ENCODE measurements around the gene CD55. TPM values are rescaled to one million over a fixed set of nuclear protein-coding genes. Genes with fewer than 3 reads are reported as not detected.
A peak's percentile ranks its signal among the peaks of the same experiment; 100 is the strongest.

The CD55 gene
- total and polyA plus RNA-seq, 2 of the 13 experiments (the other 11 are each of a cell fraction or from before 2014, with no cell fraction given): 6.0 to 56.0 TPM

GRCh38 chr1:207321790-207322645, 540 bp downstream of the CD55 start:
- CTCF ChIA-PET (ENCODE audit: low intra/inter-chr PET ratio, low total read pairs): interaction anchor here (1.0 kb wide), 1 partner anchor 238 kb away, joined by 3 read pairs; no protein-coding TSS in a partner anchor
- peak overlapping the region; percentile 55 for H3K27ac ChIP-seq (ENCODE audit: extremely low read length, insufficient read depth, low read length)
- H3K79me2 ChIP-seq (ENCODE audit: insufficient read depth, low read length): no peaks in the 10 kb centered on the region
- peaks cover 0 to 6% of the 10 kb centered on the region in 2 experiments; a peak in 1 of 5 replicates for H3K36me3 ChIP-seq (replicated peaks in 1 of 2; ENCODE audit: control insufficient read depth in 1 of 2, insufficient read depth in 2 of 2, low read length in 2 of 2)
- DNase-seq (ENCODE audit: low spot score): no peak
- H4K20me1 ChIP-seq (ENCODE audit: insufficient read depth, low read length): no peaks in the 10 kb centered on the region
- peak overlapping the region; percentile 92 for H3K4me2 ChIP-seq (ENCODE audit: low read depth, low read length)
- no peak overlapping the region for H2AFZ ChIP-seq (ENCODE audit: low read length)
- peak overlapping the region; percentile 85 for H3K9ac ChIP-seq (ENCODE audit: insufficient read depth, low read depth, low read length)
- intact Hi-C loops (cut with micrococcal nuclease; ENCODE audit: unreplicated experiment): loop anchor here (1.0 to 5.0 kb wide), 3 partner anchors 81 to 235 kb away; partner anchors contain the start of gene C4BPB
- no peaks in the 10 kb centered on the region for H3K9me3 ChIP-seq (ENCODE audit: low read length)
- ATAC-seq: peak; percentile 25
- H3K4me3 ChIP-seq (replicated peaks in 1 of 3; ENCODE audit: insufficient read depth in 1 of 3, low read depth in 2 of 3, low read length in 3 of 3): peak overlapping the region; percentile 72 to 91 (median 83)
- no peak for FAIRE-seq
- WGBS (ENCODE audit: low lambda C conversion rate): 3% methylated on average over 10 of the region's 37 CpGs
- POLR2A ChIA-PET: interaction anchor here (0.8 to 2.2 kb wide), 21 partner anchors 8 to 297 kb away, joined by 3 to 25 read pairs (median 6); partner anchors contain the start of genes C1orf116, C4BPA, C4BPB and PFKFB2
- no peaks in the 10 kb centered on the region; a peak in 2 of 5 replicates for H3K27me3 ChIP-seq (ENCODE audit: control insufficient read depth in 1 of 2, insufficient read depth in 2 of 2, low read length in 2 of 2)
- in situ Hi-C loops (cut with HindIII; ENCODE audit: extremely low pct_ligation_motif_present, low pct_unique_long_range_greater_than_20kb): no loop called here
- peaks cover 14% of the 10 kb centered on the region; the same call in 1 of the 2 replicates for H3K4me1 ChIP-seq (ENCODE audit: insufficient read depth, low read length)
- BruUV-seq (replicated peaks): no TSS peak
- peak; percentile 36; the same call in 1 of the 2 replicates for TF ChIP-seq ZNF761 (CRISPR knock-in tag; conservative IDR thresholded peaks at IDR 0.05)
- no peak for TF ChIP-seq ZKSCAN8 (CRISPR knock-in tag; IDR thresholded peaks at IDR 0.05; ENCODE audit: borderline replicate concordance)
- TF ChIP-seq PCBP2 (optimal IDR thresholded peaks at IDR 0.05; ENCODE audit: low read depth, low read length, poor library complexity, severe bottlenecking): no peak
- TF ChIP-seq ZFX (CRISPR knock-in tag; IDR thresholded peaks at IDR 0.05; ENCODE audit: low read depth): peak; percentile 78; the same call in 1 of the 2 replicates
- TF ChIP-seq HIVEP1 (CRISPR knock-in tag; IDR thresholded peaks at IDR 0.05): peak; percentile 48; the same call in 1 of the 2 replicates
- no peak for TF ChIP-seq TCF12 (IDR thresholded peaks at IDR 0.05)
- peak; percentile 54; the same call in 1 of the 2 replicates for TF ChIP-seq TCF12 (CRISPR knock-in tag; IDR thresholded peaks at IDR 0.05)
- TF ChIP-seq ZNF343 (CRISPR knock-in tag; IDR thresholded peaks at IDR 0.05): 0 out of 2 replicates have a peak, but pooled peaks have one; percentile 23
- TF ChIP-seq PAX8 (CRISPR knock-in tag; IDR thresholded peaks at IDR 0.05; ENCODE audit: borderline replicate concordance): 0 out of 2 replicates have a peak, but pooled peaks have one; percentile 56
- no peak for TF ChIP-seq THAP9 (CRISPR knock-in tag; IDR thresholded peaks at IDR 0.05; ENCODE audit: borderline replicate concordance)
- peak; percentile 64; the same call in 1 of the 2 replicates for TF ChIP-seq ZSCAN20 (CRISPR knock-in tag; IDR thresholded peaks at IDR 0.05; ENCODE audit: borderline replicate concordance)
- no peak for TF ChIP-seq PHF5A (CRISPR knock-in tag; IDR thresholded peaks at IDR 0.05; ENCODE audit: low read depth, unreplicated experiment)
